Measurements from ENCODE around the gene HEBP1. TPM values are rescaled to one million over a fixed set of nuclear protein-coding genes. Genes with fewer than 3 reads are reported as not detected.

Gene HEBP1
- polyA plus RNA-seq, 3 donors from 2014 or later: 21.8 to 24.6 (median 24.3) TPM

DNA sequence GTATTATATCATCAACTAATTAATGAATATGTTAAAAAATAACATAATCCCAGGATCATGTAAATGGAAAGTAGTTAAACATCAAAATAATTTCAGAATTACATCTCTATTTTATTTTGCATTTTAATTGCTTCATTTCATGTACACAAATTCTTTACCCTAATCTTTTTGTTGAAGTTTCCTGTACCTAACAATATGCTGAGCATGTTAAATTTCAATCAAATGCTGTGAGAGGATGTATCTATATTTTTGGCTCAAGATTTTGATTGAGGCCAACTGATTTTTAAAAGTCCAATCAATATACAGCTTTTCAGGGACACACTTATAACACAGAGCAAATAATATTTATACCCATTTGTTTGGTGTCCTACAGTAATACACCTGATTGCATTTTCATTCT, 54.5 kb downstream of the HEBP1 start:
- no peaks in the 10 kb centered on the region for H3K9me3 Mint-ChIP-seq
- no peak for DNase-seq
- H3K4me1 Mint-ChIP-seq: no peaks in the 10 kb centered on the region
- no peak overlapping the region for H3K27ac Mint-ChIP-seq
- H3K36me3 Mint-ChIP-seq: no peaks in the 10 kb centered on the region
- peaks cover 0 to 9% (median 7%) of the 10 kb centered on the region in 3 donors for H3K27me3 Mint-ChIP-seq (ENCODE audit: low read depth in 3 of 3)
- no peak overlapping the region for H3K4me3 Mint-ChIP-seq

- Mint-ChIP-seq H3K4me1 (no peaks in the 10 kb centered on the region), H3K27me3 (ENCODE audit: low read depth in 3 of 3) (peaks cover 4 to 7% (median 4%) of the 10 kb centered on the region in 3 donors), H3K4me3 (no peak overlapping the region), H3K36me3 (no peaks in the 10 kb centered on the region), H3K9me3 (no peaks in the 10 kb centered on the region), H3K27ac (no peak overlapping the region)
- DNase-seq: no peak
Measured at GRCh38 chr12:12943586-12944260, 56.3 kb downstream of the HEBP1 start.

- no peak overlapping the region for H3K27ac Mint-ChIP-seq
- H3K4me3 Mint-ChIP-seq: no peak overlapping the region
- peaks cover 4 to 7% (median 4%) of the 10 kb centered on the region in 3 donors for H3K27me3 Mint-ChIP-seq (ENCODE audit: low read depth in 3 of 3)
- DNase-seq: no peak
- H3K9me3 Mint-ChIP-seq: no peaks in the 10 kb centered on the region
- no peaks in the 10 kb centered on the region for H3K4me1 Mint-ChIP-seq
- H3K36me3 Mint-ChIP-seq: no peaks in the 10 kb centered on the region
Measured at GRCh38 chr12:12941450-12942350, 58.4 kb downstream of the HEBP1 start.

DNA sequence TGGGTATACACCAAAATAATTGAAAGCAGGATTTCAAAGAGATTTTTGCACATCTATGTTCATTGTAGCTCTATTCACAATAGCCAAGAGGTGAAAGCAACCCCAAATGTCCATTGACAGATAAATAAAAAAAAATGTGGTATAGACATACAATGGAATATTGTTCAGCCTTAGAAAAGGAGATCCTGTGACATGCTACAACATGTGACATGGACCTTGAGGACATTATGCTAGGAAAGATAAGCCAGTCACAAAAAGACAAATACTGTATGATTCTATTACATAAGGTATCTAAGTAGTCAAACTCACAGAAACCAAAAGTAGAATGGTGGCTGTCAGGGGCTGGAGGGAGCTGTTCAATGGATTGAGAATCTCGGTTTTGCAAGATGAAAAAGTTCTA, 60.2 kb downstream of the HEBP1 start:
- Mint-ChIP-seq H3K4me3 (no peak overlapping the region), H3K27me3 (ENCODE audit: low read depth in 3 of 3) (peaks cover 1 to 4% (median 2%) of the 10 kb centered on the region in 3 donors), H3K9me3 (no peaks in the 10 kb centered on the region), H3K36me3 (no peaks in the 10 kb centered on the region), H3K27ac (no peak overlapping the region), H3K4me1 (no peaks in the 10 kb centered on the region)
- no peak for DNase-seq

DNA sequence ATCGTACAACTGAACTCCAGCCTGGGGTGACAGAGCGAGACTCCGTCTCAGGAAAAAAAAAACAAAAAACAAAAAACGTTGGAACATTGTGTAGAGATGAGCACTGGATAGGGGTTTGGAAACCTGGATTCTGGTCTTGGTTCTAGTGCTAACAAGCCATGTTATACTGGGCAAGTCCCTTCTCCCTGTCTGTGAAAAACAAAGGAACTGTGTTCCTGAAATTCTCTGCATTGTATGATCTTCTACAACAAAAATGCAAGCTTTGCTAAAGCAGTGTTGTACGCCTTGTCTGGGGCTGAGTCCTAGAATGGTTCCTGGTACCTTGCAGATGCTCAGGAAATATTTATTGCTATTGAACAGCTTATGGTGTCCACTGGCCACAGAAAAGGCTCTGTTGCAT, 61.5 kb downstream of the HEBP1 start:
- no peak overlapping the region for H3K27ac Mint-ChIP-seq
- no peak overlapping the region for H3K4me3 Mint-ChIP-seq
- H3K36me3 Mint-ChIP-seq: no peaks in the 10 kb centered on the region
- H3K27me3 Mint-ChIP-seq (ENCODE audit: low read depth in 3 of 3): peaks cover 0 to 4% (median 2%) of the 10 kb centered on the region in 3 donors
- H3K4me1 Mint-ChIP-seq: no peaks in the 10 kb centered on the region
- no peak for DNase-seq
- H3K9me3 Mint-ChIP-seq: no peaks in the 10 kb centered on the region

DNA sequence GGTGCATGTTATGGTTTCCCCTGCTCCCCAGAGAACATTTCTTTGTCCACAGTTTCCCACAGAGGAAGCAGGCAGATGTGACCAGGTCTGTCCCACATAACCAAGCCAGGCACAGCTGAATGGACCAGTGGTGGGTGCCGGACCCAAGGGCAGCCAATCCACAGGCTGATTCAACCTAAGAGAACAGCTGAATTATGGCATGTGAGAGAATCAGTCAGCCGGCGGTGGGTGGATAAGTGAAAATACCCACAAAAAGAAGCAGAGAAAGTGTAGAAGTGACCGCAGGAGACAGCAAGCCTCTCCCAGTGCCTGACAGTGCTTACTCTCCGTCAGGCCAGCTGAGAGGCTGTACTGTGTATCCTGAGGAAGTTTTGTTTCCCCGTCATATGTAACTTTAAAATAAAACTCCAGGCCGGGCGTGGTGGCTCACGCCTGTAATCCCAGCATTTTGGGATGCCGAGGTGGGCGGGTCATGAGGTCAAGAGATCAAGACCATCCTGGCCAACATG, 63.0 kb downstream of the HEBP1 start:
- Mint-ChIP-seq H3K4me1 (no peaks in the 10 kb centered on the region), H3K36me3 (no peaks in the 10 kb centered on the region), H3K9me3 (no peaks in the 10 kb centered on the region), H3K27me3 (ENCODE audit: low read depth in 3 of 3) (peaks cover 0 to 4% (median 2%) of the 10 kb centered on the region in 3 donors), H3K27ac (no peak overlapping the region), H3K4me3 (no peak overlapping the region)
- DNase-seq: no peak

DNA sequence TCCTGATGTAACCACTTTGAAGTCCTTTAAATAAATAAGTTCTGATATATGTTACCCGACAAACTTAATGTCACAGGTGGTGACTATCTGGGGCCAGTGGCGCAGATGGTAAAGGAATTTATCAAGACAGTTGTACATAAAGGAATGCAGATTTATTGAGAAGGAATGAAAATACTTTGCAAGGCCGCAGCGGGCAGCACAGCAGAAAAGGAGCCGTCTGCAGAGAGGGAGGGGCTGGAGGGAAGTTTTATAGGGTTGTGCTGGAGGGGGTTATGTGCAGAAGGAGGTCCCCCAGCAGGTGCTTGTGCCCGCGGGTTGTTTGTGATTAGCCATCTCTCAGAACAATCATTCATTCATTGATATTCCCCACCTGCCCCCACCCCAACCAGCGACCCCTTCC, 65.5 kb downstream of the HEBP1 start:
- DNase-seq: no peak
- Mint-ChIP-seq H3K36me3 (no peaks in the 10 kb centered on the region), H3K27ac (no peak overlapping the region), H3K4me3 (no peak overlapping the region), H3K9me3 (no peaks in the 10 kb centered on the region), H3K27me3 (ENCODE audit: low read depth in 3 of 3) (peaks cover 0 to 4% (median 0%) of the 10 kb centered on the region in 3 donors), H3K4me1 (no peaks in the 10 kb centered on the region)

DNA sequence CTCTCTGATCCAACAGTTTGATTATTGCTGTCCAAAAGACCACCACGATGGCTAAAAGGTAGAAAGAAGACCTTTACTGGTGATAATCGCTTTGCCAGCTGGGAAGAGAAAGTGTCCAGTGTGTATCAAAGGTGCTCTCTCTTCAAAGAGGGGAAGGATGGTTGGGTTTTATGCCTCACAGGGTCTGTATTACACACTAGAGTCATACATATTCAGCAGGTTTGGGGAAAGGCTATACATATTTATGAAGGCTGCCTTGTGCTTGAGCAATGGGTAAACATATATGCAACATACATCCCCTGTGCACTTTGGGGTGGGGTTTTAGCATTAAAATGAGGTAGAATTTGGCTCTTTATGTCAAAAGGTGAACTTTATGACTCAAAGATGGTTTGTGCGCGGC, 66.3 kb downstream of the HEBP1 start:
- no peaks in the 10 kb centered on the region for H3K36me3 Mint-ChIP-seq
- H3K27me3 Mint-ChIP-seq (ENCODE audit: low read depth in 3 of 3): no peaks in the 10 kb centered on the region
- DNase-seq: no peak
- no peaks in the 10 kb centered on the region for H3K9me3 Mint-ChIP-seq
- H3K4me1 Mint-ChIP-seq: no peaks in the 10 kb centered on the region
- no peak overlapping the region for H3K4me3 Mint-ChIP-seq
- no peak overlapping the region for H3K27ac Mint-ChIP-seq

DNA sequence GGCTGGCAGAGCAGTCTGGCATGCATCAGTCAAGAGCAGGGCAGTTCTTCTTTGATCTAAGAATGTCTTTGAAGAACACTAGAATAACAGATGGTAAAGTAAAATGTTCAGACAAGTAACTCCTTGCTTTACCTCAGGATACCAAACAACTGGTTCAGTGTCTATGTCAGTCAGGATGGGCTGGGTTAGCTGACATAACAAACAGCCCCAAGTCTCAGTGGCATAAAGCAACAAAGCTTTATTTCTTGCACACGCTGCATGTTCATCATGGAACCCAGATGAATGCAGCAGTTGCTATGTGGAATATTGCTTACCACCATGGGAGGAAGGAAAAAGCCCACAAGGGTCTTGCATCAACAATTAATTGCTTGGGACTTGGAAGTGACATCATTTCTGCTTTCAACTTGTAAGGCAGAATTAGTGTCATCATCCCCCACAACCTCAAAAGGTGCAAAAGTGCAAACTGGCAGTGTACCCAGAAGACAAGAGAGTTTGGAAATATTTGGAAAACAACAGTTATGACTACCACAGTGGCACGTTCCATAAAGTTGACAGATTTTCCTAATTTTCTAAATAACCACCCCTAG, 69.3 kb downstream of the HEBP1 start:
- H3K4me1 Mint-ChIP-seq: no peaks in the 10 kb centered on the region

DNA sequence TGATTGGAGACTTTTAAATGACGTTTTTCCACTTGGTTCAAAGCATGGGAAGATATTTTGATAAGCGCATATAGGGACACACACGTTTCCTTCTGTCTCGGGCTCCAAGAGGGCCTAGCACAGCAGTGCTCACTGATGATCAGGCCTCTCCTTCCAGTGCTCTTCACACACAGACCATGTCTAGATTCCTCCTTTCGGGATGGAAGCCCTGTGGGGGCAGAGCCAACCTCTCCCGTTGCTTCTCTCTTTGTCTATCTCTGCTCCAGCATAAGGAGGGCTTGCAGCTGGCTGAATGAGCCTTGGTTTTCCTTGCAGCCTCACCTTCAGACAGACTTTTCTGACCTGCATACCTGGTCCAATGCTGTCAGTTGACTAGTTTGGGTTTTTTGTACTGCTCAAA, 70.4 kb downstream of the HEBP1 start:
- Mint-ChIP-seq H3K36me3 (no peaks in the 10 kb centered on the region), H3K27me3 (ENCODE audit: low read depth in 3 of 3) (peaks cover 1 to 6% (median 1%) of the 10 kb centered on the region in 3 donors), H3K4me3 (no peak overlapping the region), H3K4me1 (no peaks in the 10 kb centered on the region), H3K9me3 (no peaks in the 10 kb centered on the region), H3K27ac (no peak overlapping the region)
- no peak for DNase-seq

More for the DNA sequence above, 69.3 kb downstream of the HEBP1 start:
- Mint-ChIP-seq H3K9me3 (no peaks in the 10 kb centered on the region), H3K27ac (no peak overlapping the region), H3K36me3 (no peaks in the 10 kb centered on the region), H3K4me3 (no peak overlapping the region), H3K27me3 (ENCODE audit: low read depth in 3 of 3) (peaks cover 1 to 6% (median 1%) of the 10 kb centered on the region in 3 donors)
- DNase-seq: no peak

GRCh38 chr12:12927211-12928079, 72.6 kb downstream of the HEBP1 start:
- Mint-ChIP-seq H3K27ac (peak overlapping the region in 3 of 6 donors; percentile 40 to 73 (median 44)), H3K4me3 (peak overlapping the region; percentile 8 to 82 (median 62)), H3K36me3 (no peaks in the 10 kb centered on the region), H3K27me3 (ENCODE audit: low read depth in 3 of 3) (peaks cover 1 to 6% (median 1%) of the 10 kb centered on the region in 3 donors), H3K9me3 (no peaks in the 10 kb centered on the region), H3K4me1 (no peaks in the 10 kb centered on the region)
- DNase-seq: peak; percentile 37 to 83 (median 44)

DNA sequence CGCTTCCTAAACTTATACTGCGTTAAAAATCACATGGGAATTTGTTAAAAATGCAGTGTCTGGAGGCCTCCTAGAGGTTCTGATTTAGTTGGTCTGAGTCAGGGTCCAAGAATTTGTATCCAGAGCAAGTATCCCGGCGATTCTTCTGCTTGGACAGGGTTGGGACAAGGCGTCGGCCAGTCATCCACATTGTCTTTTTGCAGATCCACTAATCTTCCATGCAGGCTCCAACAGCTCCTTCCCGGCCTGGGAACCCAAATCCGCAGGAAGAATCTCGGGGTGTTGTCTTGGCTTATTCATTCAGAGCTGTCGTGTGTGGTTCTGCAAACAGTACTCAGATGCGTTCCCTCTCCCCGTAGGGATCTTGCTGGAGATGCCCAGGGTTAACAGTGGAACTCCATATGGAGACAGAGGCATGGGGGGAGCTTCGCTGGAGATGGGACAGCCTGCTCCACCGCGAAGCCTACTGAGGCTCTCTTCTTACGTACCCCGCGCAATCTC, 73.4 kb downstream of the HEBP1 start:
- H3K27ac Mint-ChIP-seq: no peak overlapping the region
- H3K27me3 Mint-ChIP-seq (ENCODE audit: low read depth in 3 of 3): peaks cover 1 to 6% (median 1%) of the 10 kb centered on the region in 3 donors
- no peak overlapping the region for H3K4me3 Mint-ChIP-seq
- DNase-seq: no peak
- no peaks in the 10 kb centered on the region for H3K36me3 Mint-ChIP-seq
- H3K9me3 Mint-ChIP-seq: no peaks in the 10 kb centered on the region
- H3K4me1 Mint-ChIP-seq: no peaks in the 10 kb centered on the region

DNA sequence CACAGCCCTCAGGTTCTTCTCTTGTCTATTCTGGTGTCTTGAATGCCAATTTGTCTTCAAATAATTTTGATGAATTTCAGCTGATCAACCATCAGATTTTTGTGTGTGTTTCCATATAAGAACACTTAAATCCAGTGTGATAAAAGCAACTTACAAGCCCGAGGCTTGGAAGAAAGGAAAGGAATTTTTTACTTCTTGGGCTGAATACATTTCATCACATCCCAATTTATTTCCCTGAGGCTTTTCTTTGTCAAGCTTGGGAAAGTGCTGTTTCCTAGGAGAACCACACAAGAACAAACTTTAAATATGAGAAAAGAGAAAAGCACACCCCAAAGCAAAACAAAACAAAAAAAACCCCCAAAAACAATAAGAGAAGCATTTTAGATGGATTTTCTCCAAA, 74.7 kb downstream of the HEBP1 start:
- no peaks in the 10 kb centered on the region for H3K9me3 Mint-ChIP-seq
- no peak overlapping the region for H3K27ac Mint-ChIP-seq
- no peaks in the 10 kb centered on the region for H3K36me3 Mint-ChIP-seq
- DNase-seq: no peak
- H3K4me3 Mint-ChIP-seq: no peak overlapping the region
- H3K4me1 Mint-ChIP-seq: no peaks in the 10 kb centered on the region
- H3K27me3 Mint-ChIP-seq (ENCODE audit: low read depth in 3 of 3): peaks cover 1 to 6% (median 1%) of the 10 kb centered on the region in 3 donors
